ENCODE data around the gene NEXN. TPM values are rescaled to one million over a fixed set of nuclear protein-coding genes. Genes with fewer than 3 reads are reported as not detected.

NEXN gene
- total RNA-seq, 1 experiment from 2014 or later: 4.2 TPM

Other genes starting within 250 kb of the NEXN start
- gene ZZZ3, start 206.0 kb upstream of the NEXN start, total RNA-seq (2014; rRNA removed; shearing (Covaris generic)): 64.8 and 70.6 TPM in 2 replicates
- gene USP33, start 128.8 kb upstream of the NEXN start, total RNA-seq (2014; rRNA removed; shearing (Covaris generic)): 48.7 and 49.7 TPM in 2 replicates
- 7.9 and 10.8 TPM in 2 replicates for gene MIGA1, start 109.0 kb upstream of the NEXN start, total RNA-seq (2014; rRNA removed; shearing (Covaris generic))
- 77.1 and 94.1 TPM in 2 replicates for gene FUBP1, start 90.4 kb downstream of the NEXN start, total RNA-seq (2014; rRNA removed; shearing (Covaris generic))
- 9.4 and 11.2 TPM in 2 replicates for gene DNAJB4, start 116.3 kb downstream of the NEXN start, total RNA-seq (2014; rRNA removed; shearing (Covaris generic))
- gene GIPC2, start 157.3 kb downstream of the NEXN start, total RNA-seq (2014; rRNA removed; shearing (Covaris generic)): not detected in 2 replicates

Data from HT1080 (cell line).